Keratinocyte (primary cell): Measurements from ENCODE around the gene OPHN1. TPM values are rescaled to one million over a fixed set of nuclear protein-coding genes. Genes with fewer than 3 reads are reported as not detected.

Experiments used
- DNase-seq: peaks from one replicate; pipeline ENCODE4 v3.0.0-alpha.2; 2011; ENCODE audit warnings: low read depth, missing footprints, low spot score
- FAIRE-seq: peaks from 2 replicates; lab custom pipeline; 2011; peaks lifted over from hg19 to GRCh38; lab: Jason Lieb, UNC
- H2AFZ ChIP-seq: 2 replicates; pipeline ENCODE4 v1.6.0; 2012; ENCODE audit warnings: low read length, control low read depth, inconsistent platforms; ENCODE audit not compliant: control insufficient read depth
- H3K27ac ChIP-seq: 2 replicates; pipeline ENCODE4 v1.5.1; 2011; ENCODE audit warnings: low read length; ENCODE audit not compliant: control insufficient read depth, insufficient read depth
- H3K27me3 ChIP-seq: 3 replicates; pipeline ENCODE4 v1.6.0; 2011; ENCODE audit warnings: low read length; ENCODE audit not compliant: control insufficient read depth, insufficient read depth; ENCODE audit errors: extremely low read depth
- H3K36me3 ChIP-seq, 2 experiments: 2 replicates in 1 of 2; 3 replicates in 1 of 2; pipeline ENCODE4 v1.5.1; 2011; ENCODE audit warnings: low read length in 2 of 2, mild to moderate bottlenecking in 1 of 2; ENCODE audit not compliant: control insufficient read depth in 2 of 2, insufficient read depth in 2 of 2; ENCODE audit errors: extremely low read depth in 1 of 2
- H3K4me1 ChIP-seq: 3 replicates; pipeline ENCODE4 v1.5.1; 2011; ENCODE audit warnings: low read length; ENCODE audit not compliant: control insufficient read depth, insufficient read depth; ENCODE audit errors: extremely low read depth
- H3K4me2 ChIP-seq: 3 replicates; pipeline ENCODE4 v1.6.0; 2011; ENCODE audit warnings: low read depth, low read length; ENCODE audit not compliant: control insufficient read depth, insufficient read depth; ENCODE audit errors: extremely low read depth
- H3K4me3 ChIP-seq, 3 experiments: fragments of 200-600 bp in 1 of 3; sonication (generic) in 1 of 3; 2 replicates in 2 of 3; 3 replicates in 1 of 3; pipeline ENCODE4 v1.5.1; 2011 to 2016; ENCODE audit warnings: low read length in 3 of 3, mild to moderate bottlenecking in 3 of 3, control low read depth in 2 of 3, inconsistent platforms in 1 of 3, low read depth in 1 of 3, mixed read lengths in 1 of 3, mixed run types in 1 of 3, moderate library complexity in 1 of 3; ENCODE audit not compliant: control insufficient read depth in 2 of 3, insufficient read depth in 2 of 3; ENCODE audit errors: extremely low read depth in 1 of 3
- H3K79me2 ChIP-seq: 2 replicates; pipeline ENCODE4 v1.6.0; 2012; ENCODE audit warnings: low read length; ENCODE audit not compliant: control insufficient read depth, insufficient read depth
- H3K9ac ChIP-seq: 3 replicates; pipeline ENCODE4 v1.6.0; 2011; ENCODE audit warnings: low read length; ENCODE audit not compliant: control insufficient read depth, insufficient read depth; ENCODE audit errors: extremely low read depth
- H3K9me1 ChIP-seq: 3 replicates; pipeline ENCODE4 v1.6.0; 2011; ENCODE audit warnings: low read length; ENCODE audit not compliant: control insufficient read depth, insufficient read depth; ENCODE audit errors: extremely low read depth
- H3K9me3 ChIP-seq: 2 replicates; pipeline ENCODE4 v1.5.1; 2012; ENCODE audit warnings: low read depth, low read length; ENCODE audit not compliant: control insufficient read depth
- H4K20me1 ChIP-seq: 3 replicates; pipeline ENCODE4 v1.6.0; 2011; ENCODE audit warnings: low read length; ENCODE audit not compliant: control insufficient read depth, insufficient read depth; ENCODE audit errors: extremely low read depth
- CTCF ChIP-seq, 3 experiments: IDR thresholded peaks in 1 of 3; conservative IDR thresholded peaks in 1 of 3; optimal IDR thresholded peaks in 1 of 3; 2 replicates in 2 of 3; 3 replicates in 1 of 3; pipeline versions ENCODE3 to v1.5.1; 2011; ENCODE audit warnings: low read length in 3 of 3, mild to moderate bottlenecking in 3 of 3, moderate library complexity in 2 of 3, control low read depth in 1 of 3, inconsistent platforms in 1 of 3; ENCODE audit not compliant: insufficient read depth in 2 of 3; ENCODE audit errors: extremely low read depth in 1 of 3
- EZH2 ChIP-seq: IDR thresholded peaks from one replicate; pipeline ENCODE4 v1.6.1; 2012; ENCODE audit warnings: inconsistent platforms, mild to moderate bottlenecking, low read length, moderate library complexity
- dilution Hi-C: fragments of 300-500 bp; cut with MboI; formaldehyde crosslinking; loops from one replicate; pipeline ENCODE4 v1.7.0; 2020; ENCODE audit warnings: low sequenced_read_pairs; ENCODE audit not compliant: extremely low pct_ligation_motif_present
- polyA plus RNA-seq, 5 experiments: library from polyadenylated mRNA; depleted of rRNA in 3 of 5; stranded (reverse) in 3 of 5; stranded (forward) in 1 of 5; unstranded in 1 of 5; fragments of >200 nt; gene quantifications; 1 replicate in 1 of 5; 2 replicates in 3 of 5; 3 replicates in 1 of 5; pipeline versions ENCODE4 v1.2.1 to v1.2.3, GENCODE V29; 2011 to 2012; ENCODE audit warnings: missing spikeins in 2 of 5, low read depth in 1 of 5, low replicate concordance in 1 of 5

OPHN1 gene
- polyA plus RNA-seq, 1 donor (not counting 4 experiments of a cell fraction or from before 2014, with no cell fraction given): 3.1 TPM

- H3K79me2 ChIP-seq: no peaks in the 10 kb centered on the region
- H3K4me3 ChIP-seq: no peak overlapping the region
- H3K4me2 ChIP-seq: no peak overlapping the region
- H3K27me3 ChIP-seq: no peaks in the 10 kb centered on the region
- dilution Hi-C loops: no loop called here
- no peak overlapping the region for H2AFZ ChIP-seq
- peaks cover 0 to 3% of the 10 kb centered on the region in 2 experiments for H3K36me3 ChIP-seq
- DNase-seq (no peak), FAIRE-seq (no peak)
- H3K27ac ChIP-seq: no peak overlapping the region
- TF ChIP-seq CTCF (optimal IDR thresholded peaks at IDR 0.05 in 1 of 3, IDR thresholded peaks at IDR 0.05 in 1 of 3, conservative IDR thresholded peaks at IDR 0.05 in 1 of 3; ENCODE audit: extremely low read depth in 1 of 3, insufficient read depth in 2 of 3, low read length in 3 of 3) (no peak), EZH2 (no peak)
- H3K4me1 ChIP-seq: peaks cover 3% of the 10 kb centered on the region
- no peak overlapping the region for H3K9ac ChIP-seq
- H3K9me1 ChIP-seq: no peaks in the 10 kb centered on the region
- no peaks in the 10 kb centered on the region for H3K9me3 ChIP-seq
- no peaks in the 10 kb centered on the region for H4K20me1 ChIP-seq
Observed at GRCh38 chrX:68112321-68112720, 321.0 kb downstream of the OPHN1 start.

GRCh38 chrX:68109162-68109561 lies 324.1 kb downstream of the OPHN1 start:
- Histone ChIP-seq H3K36me3 (peaks cover 0 to 3% of the 10 kb centered on the region in 2 experiments), H3K4me2 (no peak overlapping the region), H3K27me3 (no peaks in the 10 kb centered on the region), H3K9me1 (no peaks in the 10 kb centered on the region), H3K9ac (no peak overlapping the region), H3K9me3 (no peaks in the 10 kb centered on the region), H4K20me1 (no peaks in the 10 kb centered on the region), H2AFZ (no peak overlapping the region), H3K27ac (no peak overlapping the region), H3K79me2 (no peaks in the 10 kb centered on the region), H3K4me3 (no peak overlapping the region), H3K4me1 (no peaks in the 10 kb centered on the region)
- no peak for TF ChIP-seq EZH2
- TF ChIP-seq CTCF (optimal IDR thresholded peaks at IDR 0.05 in 1 of 3, IDR thresholded peaks at IDR 0.05 in 1 of 3, conservative IDR thresholded peaks at IDR 0.05 in 1 of 3; ENCODE audit: extremely low read depth in 1 of 3, insufficient read depth in 2 of 3, low read length in 3 of 3): no peak
- FAIRE-seq (no peak), DNase-seq (no peak)
- dilution Hi-C loops: no loop called here
